Activated naive CD8-positive, alpha-beta T cell treated with anti-CD3 and anti-CD28 coated beads, Interleukin-2, amount 10 ng/mL, durations not matched to agents 7 days and 5 days (primary cell): Measurements from ENCODE around the gene PPP1R13L. TPM values are rescaled to one million over a fixed set of nuclear protein-coding genes. Genes with fewer than 3 reads are reported as not detected.

ENCODE experiments used
- ATAC-seq: fragments of 150-1000 bp; cut with Tn5 transposase; one replicate; pipeline ENCODE4 v1.10.0; 2021; ENCODE audit warnings: low read depth, moderate library complexity
- POLR2A ChIA-PET: fragments of 350-600 bp; sonication (Branson Sonifier 250); formaldehyde crosslinking; loops from one replicate; lab custom pipeline; 2021; ENCODE audit warnings: antibody characterized with exemption; lab: Charles Lee
- DNase-seq: peaks from one replicate; pipeline ENCODE4 v3.0.0; 2021
- H3K27ac Mint-ChIP-seq: one replicate; pipeline ENCODE4 v1.8.0; 2022; ENCODE audit warnings: mild to moderate bottlenecking, mixed read lengths
- H3K27me3 Mint-ChIP-seq: one replicate; pipeline ENCODE4 v1.8.0; 2022; ENCODE audit warnings: mild to moderate bottlenecking, moderate library complexity, mixed read lengths
- H3K36me3 Mint-ChIP-seq: one replicate; pipeline ENCODE4 v1.8.0; 2021; ENCODE audit warnings: mild to moderate bottlenecking, mixed read lengths
- H3K4me1 Mint-ChIP-seq: one replicate; pipeline ENCODE4 v1.8.0; 2021; ENCODE audit warnings: mixed read lengths
- H3K4me3 Mint-ChIP-seq: one replicate; pipeline ENCODE4 v1.8.0; 2022; ENCODE audit warnings: mild to moderate bottlenecking, moderate library complexity, mixed read lengths
- H3K9me3 Mint-ChIP-seq: one replicate; pipeline ENCODE4 v1.8.0; 2021; ENCODE audit warnings: mixed read lengths
- total RNA-seq, 2 experiments: library from RNA; stranded (reverse); gene quantifications; one replicate each; pipeline ENCODE4 v1.2.3, GENCODE V29; 2021

PPP1R13L gene
- total RNA-seq, 2 experiments from 2014 or later, result 20.2 to 25.7 TPM

GRCh38 chr19:45428384-45429231 is 23.7 kb upstream of the PPP1R13L start:
- Mint-ChIP-seq H3K27ac (peak overlapping the region; percentile 10), H3K27me3 (peaks cover 26% of the 10 kb centered on the region), H3K9me3 (no peaks in the 10 kb centered on the region), H3K4me1 (peaks cover 19% of the 10 kb centered on the region), H3K36me3 (no peaks in the 10 kb centered on the region), H3K4me3 (peak overlapping the region; percentile 68)
- POLR2A ChIA-PET, result interaction anchor here (0.7 to 1.4 kb wide), 3 partner anchors 10 to 87 kb away, joined by 5 to 7 read pairs (median 5); no protein-coding TSS in a partner anchor
- ATAC-seq, result no peak
- no peak for DNase-seq

GRCh38 chr19:45424191-45425058 is 19.6 kb upstream of the PPP1R13L start:
- ATAC-seq (peak; percentile 26), DNase-seq (peak; percentile 59)
- POLR2A ChIA-PET, result interaction anchor here (1.3 to 1.7 kb wide), 2 partner anchors 16 to 45 kb away, joined by 4 to 8 read pairs; no protein-coding TSS in a partner anchor
- Mint-ChIP-seq H3K4me3 (peak overlapping the region; percentile 95), H3K9me3 (no peaks in the 10 kb centered on the region), H3K36me3 (peaks cover 6% of the 10 kb centered on the region), H3K4me1 (peaks cover 47% of the 10 kb centered on the region), H3K27ac (peak overlapping the region; percentile 94), H3K27me3 (peaks cover 15% of the 10 kb centered on the region)

GRCh38 chr19:45423589-45424190 is 18.8 kb upstream of the PPP1R13L start, which contains the start of gene ERCC1:
ERCC1 (minus strand) TSS chr19:45423917; CDS start chr19:45423374, 543 bp downstream.
- Mint-ChIP-seq H3K27me3 (peaks cover 10% of the 10 kb centered on the region), H3K27ac (peak within 1 kb of the TSS; percentile 94), H3K9me3 (no peaks in the 10 kb centered on the region), H3K4me1 (peaks cover 54% of the 10 kb centered on the region), H3K4me3 (peak within 1 kb of the TSS; percentile 95), H3K36me3 (peaks cover 7% of the 10 kb centered on the region)
- POLR2A ChIA-PET, result interaction anchor here (0.7 to 1.7 kb wide), 4 partner anchors 14 to 55 kb away, joined by 3 to 8 read pairs (median 4); no protein-coding TSS in a partner anchor
- peak; percentile 90 for DNase-seq
- peak; percentile 72 for ATAC-seq

GRCh38 chr19:45423033-45423588 is 18.2 kb upstream of the PPP1R13L start:
- peak overlapping the region; percentile 95 for H3K4me3 Mint-ChIP-seq
- H3K9me3 Mint-ChIP-seq, result no peaks in the 10 kb centered on the region
- POLR2A ChIA-PET, result interaction anchor here (0.7 to 1.7 kb wide), 4 partner anchors 13 to 55 kb away, joined by 3 to 8 read pairs (median 4); no protein-coding TSS in a partner anchor
- ATAC-seq (no peak), DNase-seq (no peak)
- peak overlapping the region; percentile 94 for H3K27ac Mint-ChIP-seq
- H3K36me3 Mint-ChIP-seq, result peaks cover 9% of the 10 kb centered on the region
- H3K27me3 Mint-ChIP-seq, result peaks cover 6% of the 10 kb centered on the region
- H3K4me1 Mint-ChIP-seq, result peaks cover 56% of the 10 kb centered on the region

- DNase-seq (no peak), ATAC-seq (no peak)
- Mint-ChIP-seq H3K27me3 (no peaks in the 10 kb centered on the region), H3K36me3 (peaks cover 13% of the 10 kb centered on the region), H3K4me1 (peaks cover 53% of the 10 kb centered on the region), H3K9me3 (no peaks in the 10 kb centered on the region), H3K27ac (peak overlapping the region; percentile 63), H3K4me3 (peak overlapping the region; percentile 57)
- POLR2A ChIA-PET, result interaction anchor here (0.8 kb wide), 1 partner anchor 48 kb away, joined by 4 read pairs; no protein-coding TSS in a partner anchor
Measured at GRCh38 chr19:45421947-45422498, 17.2 kb upstream of the PPP1R13L start.

- peaks cover 16% of the 10 kb centered on the region for H3K36me3 Mint-ChIP-seq
- H3K4me1 Mint-ChIP-seq, result peaks cover 53% of the 10 kb centered on the region
- peak overlapping the region; percentile 50 for H3K4me3 Mint-ChIP-seq
- DNase-seq (no peak), ATAC-seq (no peak)
- POLR2A ChIA-PET, result interaction anchor here (1.0 kb wide), 1 partner anchor 13 kb away, joined by 3 read pairs; no protein-coding TSS in a partner anchor
- H3K27me3 Mint-ChIP-seq, result no peaks in the 10 kb centered on the region
- no peaks in the 10 kb centered on the region for H3K9me3 Mint-ChIP-seq
- H3K27ac Mint-ChIP-seq, result peak overlapping the region; percentile 83
Measured at GRCh38 chr19:45420871-45421270, 16.0 kb upstream of the PPP1R13L start.

GRCh38 chr19:45420356-45420755 is 15.5 kb upstream of the PPP1R13L start:
- peaks cover 49% of the 10 kb centered on the region for H3K4me1 Mint-ChIP-seq
- no peak for DNase-seq
- POLR2A ChIA-PET, result interaction anchor here (1.0 kb wide), 1 partner anchor 12 kb away, joined by 3 read pairs; no protein-coding TSS in a partner anchor
- peak overlapping the region; percentile 83 for H3K27ac Mint-ChIP-seq
- no peaks in the 10 kb centered on the region for H3K27me3 Mint-ChIP-seq
- H3K36me3 Mint-ChIP-seq, result peaks cover 20% of the 10 kb centered on the region
- H3K9me3 Mint-ChIP-seq, result no peaks in the 10 kb centered on the region
- ATAC-seq, result no peak
- H3K4me3 Mint-ChIP-seq, result peak overlapping the region; percentile 58

GRCh38 chr19:45419895-45420294 is 15.0 kb upstream of the PPP1R13L start:
- Mint-ChIP-seq H3K27ac (peak overlapping the region; percentile 92), H3K9me3 (no peaks in the 10 kb centered on the region), H3K36me3 (peaks cover 20% of the 10 kb centered on the region), H3K4me1 (peaks cover 49% of the 10 kb centered on the region), H3K4me3 (peak overlapping the region; percentile 76), H3K27me3 (no peaks in the 10 kb centered on the region)
- DNase-seq (no peak), ATAC-seq (no peak)
- POLR2A ChIA-PET, result interaction anchor here (1.0 to 1.6 kb wide), 3 partner anchors 11 to 48 kb away, joined by 3 to 4 read pairs (median 4); partner anchors contain the start of gene FOSB

- Mint-ChIP-seq H3K4me3 (peak overlapping the region; percentile 76), H3K36me3 (peaks cover 20% of the 10 kb centered on the region), H3K9me3 (no peaks in the 10 kb centered on the region), H3K27ac (peak overlapping the region; percentile 92), H3K4me1 (peaks cover 46% of the 10 kb centered on the region), H3K27me3 (no peaks in the 10 kb centered on the region)
- peak; percentile 51 for DNase-seq
- ATAC-seq, result peak; percentile 59
- POLR2A ChIA-PET, result interaction anchor here (1.0 to 1.6 kb wide), 4 partner anchors 9 to 48 kb away, joined by 3 to 5 read pairs (median 4); partner anchors contain the start of gene FOSB
Measured at GRCh38 chr19:45419396-45419795, 14.5 kb upstream of the PPP1R13L start.

- peaks cover 42% of the 10 kb centered on the region for H3K4me1 Mint-ChIP-seq
- no peak for DNase-seq
- no peaks in the 10 kb centered on the region for H3K27me3 Mint-ChIP-seq
- peaks cover 20% of the 10 kb centered on the region for H3K36me3 Mint-ChIP-seq
- POLR2A ChIA-PET, result interaction anchor here (1.0 to 1.6 kb wide), 4 partner anchors 9 to 49 kb away, joined by 3 to 5 read pairs (median 4); partner anchors contain the start of gene FOSB
- H3K9me3 Mint-ChIP-seq, result no peaks in the 10 kb centered on the region
- peak overlapping the region; percentile 76 for H3K4me3 Mint-ChIP-seq
- no peak for ATAC-seq
- H3K27ac Mint-ChIP-seq, result peak overlapping the region; percentile 92
Measured at GRCh38 chr19:45418802-45419201, 13.9 kb upstream of the PPP1R13L start.

GRCh38 chr19:45417151-45417550 is 12.3 kb upstream of the PPP1R13L start:
- POLR2A ChIA-PET, result interaction anchor here (1.5 kb wide), 1 partner anchor 10 kb away, joined by 3 read pairs; no protein-coding TSS in a partner anchor
- ATAC-seq (no peak), DNase-seq (no peak)
- no peaks in the 10 kb centered on the region for H3K27me3 Mint-ChIP-seq
- no peaks in the 10 kb centered on the region for H3K9me3 Mint-ChIP-seq
- H3K4me1 Mint-ChIP-seq, result peaks cover 30% of the 10 kb centered on the region
- peaks cover 21% of the 10 kb centered on the region for H3K36me3 Mint-ChIP-seq
- no peak overlapping the region for H3K4me3 Mint-ChIP-seq
- H3K27ac Mint-ChIP-seq, result peak overlapping the region; percentile 72
